ENCODE measurements around the gene DARS1.
A peak's percentile ranks its signal among the peaks of the same experiment; 100 is the strongest.

Gene DARS1

GRCh38 chr2:135985018-135985825 lies at the start of gene DARS1:
Gene DARS1 (minus strand): TSS chr2:135985626. CDS start chr2:135985468, 158 bp downstream.
- Histone ChIP-seq H3F3A (ENCODE audit: insufficient read depth, low read length) (no peaks in the 10 kb centered on the region), H4K20me1 (ENCODE audit: insufficient read depth, low read length) (no peaks in the 10 kb centered on the region), H3K9me3 (ENCODE audit: low read length) (no peaks in the 10 kb centered on the region), H3K9me2 (ENCODE audit: low read depth, low read length) (no peaks in the 10 kb centered on the region), H3K27me3 (ENCODE audit: insufficient read depth, low read length) (no peaks in the 10 kb centered on the region), H2AFZ (ENCODE audit: low read length) (peak within 1 kb of the TSS; percentile 2; the same call in 1 of the 2 replicates), H3K4me3 (ENCODE audit: low read depth, low read length, poor library complexity, severe bottlenecking) (peak within 1 kb of the TSS; percentile 74), H3K79me2 (ENCODE audit: insufficient read depth, low read length) (peaks cover 31% of the 10 kb centered on the region), H3K9ac (ENCODE audit: low read length) (peak within 1 kb of the TSS; percentile 86), H3K27ac (ENCODE audit: low read depth, low read length, poor library complexity, severe bottlenecking) (peak within 1 kb of the TSS; percentile 87), H3K36me3 (ENCODE audit: insufficient read depth, low read length) (peaks cover 29% of the 10 kb centered on the region), H3K4me2 (ENCODE audit: low read length) (peak within 1 kb of the TSS; percentile 88), H3K4me1 (ENCODE audit: insufficient read depth, low read length, severe bottlenecking) (peaks cover 57% of the 10 kb centered on the region)
- TF ChIP-seq CTCF (IDR thresholded peaks at IDR 0.05; ENCODE audit: low read length) (no peak), EZH2 (IDR thresholded peaks at IDR 0.05; ENCODE audit: borderline replicate concordance, low read length) (no peak)

- TF ChIP-seq CTCF (IDR thresholded peaks at IDR 0.05; ENCODE audit: low read length) (no peak), EZH2 (IDR thresholded peaks at IDR 0.05; ENCODE audit: borderline replicate concordance, low read length) (no peak)
- H2AFZ ChIP-seq (ENCODE audit: low read length) = no peak overlapping the region
- no peaks in the 10 kb centered on the region for H3K36me3 ChIP-seq (ENCODE audit: insufficient read depth, low read length)
- H3K27ac ChIP-seq (ENCODE audit: low read depth, low read length, poor library complexity, severe bottlenecking) = no peak overlapping the region
- no peaks in the 10 kb centered on the region for H3K9me2 ChIP-seq (ENCODE audit: low read depth, low read length)
- H3K4me1 ChIP-seq (ENCODE audit: insufficient read depth, low read length, severe bottlenecking) = no peaks in the 10 kb centered on the region
- H3K79me2 ChIP-seq (ENCODE audit: insufficient read depth, low read length) = no peaks in the 10 kb centered on the region
- H3K27me3 ChIP-seq (ENCODE audit: insufficient read depth, low read length) = no peaks in the 10 kb centered on the region
- no peaks in the 10 kb centered on the region for H4K20me1 ChIP-seq (ENCODE audit: insufficient read depth, low read length)
- H3F3A ChIP-seq (ENCODE audit: insufficient read depth, low read length) = no peaks in the 10 kb centered on the region
- no peaks in the 10 kb centered on the region for H3K9me3 ChIP-seq (ENCODE audit: low read length)
- H3K4me2 ChIP-seq (ENCODE audit: low read length) = no peak overlapping the region
- H3K4me3 ChIP-seq (ENCODE audit: low read depth, low read length, poor library complexity, severe bottlenecking) = no peak overlapping the region
- no peak overlapping the region for H3K9ac ChIP-seq (ENCODE audit: low read length)
Observed at GRCh38 chr2:136034629-136035028, 49.2 kb upstream of the DARS1 start.

- no peaks in the 10 kb centered on the region for H3K4me1 ChIP-seq (ENCODE audit: insufficient read depth, low read length, severe bottlenecking)
- no peaks in the 10 kb centered on the region for H3K36me3 ChIP-seq (ENCODE audit: insufficient read depth, low read length)
- H2AFZ ChIP-seq (ENCODE audit: low read length) = no peak overlapping the region
- no peaks in the 10 kb centered on the region for H3K9me2 ChIP-seq (ENCODE audit: low read depth, low read length)
- no peak overlapping the region for H3K4me2 ChIP-seq (ENCODE audit: low read length)
- no peaks in the 10 kb centered on the region for H3K27me3 ChIP-seq (ENCODE audit: insufficient read depth, low read length)
- no peak overlapping the region for H3K27ac ChIP-seq (ENCODE audit: low read depth, low read length, poor library complexity, severe bottlenecking)
- no peaks in the 10 kb centered on the region for H3K79me2 ChIP-seq (ENCODE audit: insufficient read depth, low read length)
- H3F3A ChIP-seq (ENCODE audit: insufficient read depth, low read length) = no peaks in the 10 kb centered on the region
- H3K9ac ChIP-seq (ENCODE audit: low read length) = no peak overlapping the region
- TF ChIP-seq EZH2 (IDR thresholded peaks at IDR 0.05; ENCODE audit: borderline replicate concordance, low read length) = no peak
- TF ChIP-seq CTCF (IDR thresholded peaks at IDR 0.05; ENCODE audit: low read length) = no peak
- H3K9me3 ChIP-seq (ENCODE audit: low read length) = no peaks in the 10 kb centered on the region
- H4K20me1 ChIP-seq (ENCODE audit: insufficient read depth, low read length) = no peaks in the 10 kb centered on the region
- no peak overlapping the region for H3K4me3 ChIP-seq (ENCODE audit: low read depth, low read length, poor library complexity, severe bottlenecking)
Observed at GRCh38 chr2:136032817-136033535, 47.5 kb upstream of the DARS1 start.
